Naive B cell (primary cell): ENCODE results near the gene HSPG2. TPM values are rescaled to one million over a fixed set of nuclear protein-coding genes. Genes with fewer than 3 reads are reported as not detected.

Experiments
- ATAC-seq, 2 donors: fragments of 150-1000 bp; cut with Tn5 transposase; 2 replicates each; pipeline ENCODE4 v1.10.0; 2021; ENCODE audit warnings: low read depth in 2 of 2, mild to moderate bottlenecking in 2 of 2, moderate library complexity in 2 of 2
- DNase-seq: peaks from one replicate; pipeline ENCODE4 v3.0.0; 2022
- H3K27ac Mint-ChIP-seq, 6 donors: one replicate each; pipeline ENCODE4 v1.8.0; 2020 to 2022; ENCODE audit warnings: mild to moderate bottlenecking in 6 of 6, mixed read lengths in 6 of 6, moderate library complexity in 5 of 6, inconsistent platforms in 2 of 6
- H3K27me3 Mint-ChIP-seq, 3 donors: one replicate each; pipeline ENCODE4 v1.8.0; 2021 to 2022; ENCODE audit warnings: mixed read lengths in 3 of 3, mild to moderate bottlenecking in 1 of 3
- H3K36me3 Mint-ChIP-seq, 2 donors: one replicate each; pipeline ENCODE4 v1.8.0; 2020 to 2022; ENCODE audit warnings: mixed read lengths in 2 of 2, inconsistent platforms in 1 of 2, mild to moderate bottlenecking in 1 of 2
- H3K4me1 Mint-ChIP-seq, 3 donors: one replicate each; pipeline ENCODE4 v1.8.0; 2020 to 2022; ENCODE audit warnings: mixed read lengths in 3 of 3, inconsistent platforms in 1 of 3, mild to moderate bottlenecking in 1 of 3, moderate library complexity in 1 of 3
- H3K4me3 Mint-ChIP-seq, 8 donors: one replicate each; pipeline ENCODE4 v1.8.0; 2020 to 2022; ENCODE audit warnings: mild to moderate bottlenecking in 8 of 8, mixed read lengths in 8 of 8, moderate library complexity in 8 of 8, inconsistent platforms in 2 of 8
- H3K9me3 Mint-ChIP-seq, 7 donors: one replicate each; pipeline ENCODE4 v1.8.0; 2020 to 2022; ENCODE audit warnings: mixed read lengths in 7 of 7, mild to moderate bottlenecking in 5 of 7, inconsistent platforms in 2 of 7, moderate library complexity in 1 of 7
- polyA plus RNA-seq, 6 donors: library from polyadenylated mRNA; unstranded; fragments of 300-500 nt; fragmentation: Illumina TruSeq; gene quantifications; one replicate each; pipeline ENCODE4 v1.2.3, GENCODE V29; 2021; ENCODE audit warnings: low read depth in 6 of 6

The HSPG2 gene
- polyA plus RNA-seq, 6 donors from 2014 or later, result 0.07 TPM; not detected in 5

- Mint-ChIP-seq H3K4me1 (no peaks in the 10 kb centered on the region), H3K27ac (peak overlapping the region in 1 of 6 donors; percentile 37), H3K9me3 (no peaks in the 10 kb centered on the region), H3K4me3 (no peak overlapping the region), H3K27me3 (no peaks in the 10 kb centered on the region), H3K36me3 (no peaks in the 10 kb centered on the region)
- DNase-seq (no peak), ATAC-seq (no peak)
These were observed 58.9 kb downstream of the HSPG2 start for GRCh38 chr1:21878009-21878773.

DNA sequence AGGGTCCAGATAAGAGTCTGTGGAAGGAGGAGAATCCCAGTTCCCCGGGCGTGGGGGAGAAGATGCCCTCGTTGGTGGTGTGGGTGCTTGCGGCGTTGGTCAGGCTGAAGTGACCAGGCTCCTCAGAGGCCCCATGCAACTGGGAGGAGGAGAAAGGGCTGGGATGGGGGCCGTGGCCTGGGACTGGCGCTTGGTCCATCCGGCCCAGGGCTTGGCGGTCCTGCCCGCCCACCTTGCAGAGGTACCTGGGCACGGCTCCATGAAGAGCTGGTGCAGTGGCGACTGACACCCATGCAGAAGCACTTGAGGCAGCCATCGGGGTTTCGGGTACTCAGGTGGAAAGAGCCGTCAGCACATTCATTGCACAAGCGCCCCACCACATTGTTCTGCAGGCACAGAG lies 60.8 kb downstream of the HSPG2 start:
- H3K9me3 Mint-ChIP-seq, result no peaks in the 10 kb centered on the region
- H3K36me3 Mint-ChIP-seq, result no peaks in the 10 kb centered on the region
- H3K27me3 Mint-ChIP-seq, result no peaks in the 10 kb centered on the region
- ATAC-seq, result no peak
- H3K4me3 Mint-ChIP-seq, result no peak overlapping the region
- peaks cover 0 to 5% (median 0%) of the 10 kb centered on the region in 3 donors for H3K4me1 Mint-ChIP-seq
- no peak for DNase-seq
- H3K27ac Mint-ChIP-seq, result no peak overlapping the region

DNA sequence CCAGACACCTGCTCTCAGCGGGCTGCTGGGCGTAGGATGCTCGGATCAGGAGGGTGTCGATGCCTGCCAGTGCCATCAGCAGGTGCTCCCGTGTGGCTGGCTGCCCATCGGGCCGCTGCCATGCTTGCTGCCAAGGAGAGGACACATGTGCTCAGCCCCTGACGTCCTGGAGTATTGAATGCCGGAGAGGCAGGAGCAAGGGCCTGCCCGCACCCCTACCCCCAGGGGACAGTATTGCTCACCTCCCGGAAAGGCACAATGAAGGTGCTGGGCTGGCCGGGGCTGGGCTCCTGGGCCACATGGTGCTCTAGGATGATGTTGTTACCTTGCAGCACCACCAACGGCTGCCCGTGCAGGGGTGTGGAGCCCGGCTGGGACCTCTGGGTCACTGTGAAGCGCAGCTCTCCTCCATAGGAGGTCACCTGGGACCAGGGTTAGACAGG lies 61.5 kb downstream of the HSPG2 start:
- peaks cover 0 to 5% (median 0%) of the 10 kb centered on the region in 3 donors for H3K4me1 Mint-ChIP-seq
- H3K27me3 Mint-ChIP-seq, result no peaks in the 10 kb centered on the region
- no peaks in the 10 kb centered on the region for H3K9me3 Mint-ChIP-seq
- DNase-seq (no peak), ATAC-seq (no peak)
- no peaks in the 10 kb centered on the region for H3K36me3 Mint-ChIP-seq
- no peak overlapping the region for H3K27ac Mint-ChIP-seq
- no peak overlapping the region for H3K4me3 Mint-ChIP-seq

DNA sequence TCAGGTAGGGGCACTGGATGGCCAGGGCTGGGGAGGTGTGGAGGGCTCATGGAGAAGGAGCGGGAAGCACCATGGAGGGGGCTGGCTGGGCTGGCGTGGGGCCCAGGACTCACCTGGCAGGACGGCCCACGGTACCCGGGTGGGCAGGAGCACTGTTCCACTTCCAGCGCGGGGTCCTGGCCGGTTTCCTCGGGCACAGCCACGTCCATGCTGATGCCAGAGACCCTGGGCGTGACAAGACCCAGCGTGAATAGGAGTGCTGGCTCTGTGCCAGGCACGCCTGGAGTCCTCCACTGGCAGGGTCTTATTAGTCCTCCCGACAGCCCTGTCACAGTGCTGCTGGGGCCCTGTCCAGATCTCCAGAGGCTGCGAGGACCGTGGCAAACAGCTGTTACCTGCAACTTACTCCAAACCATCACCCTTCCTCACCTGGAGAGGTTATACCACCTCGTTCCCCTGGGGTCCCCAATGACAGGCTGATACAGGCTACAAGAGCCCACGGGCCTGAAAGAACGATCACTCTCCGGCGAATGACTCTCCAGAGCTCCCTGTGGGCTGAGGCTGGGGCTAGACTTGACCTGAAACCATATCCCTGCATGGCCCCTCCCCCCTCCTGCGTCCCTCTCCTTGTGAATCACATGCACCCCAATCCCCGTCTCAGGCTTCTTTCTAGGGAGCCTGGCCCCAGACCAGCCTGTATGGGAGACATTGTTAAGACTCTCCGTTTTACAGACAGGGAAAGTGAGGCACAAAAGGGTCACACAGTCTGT lies 62.1 kb downstream of the HSPG2 start:
- H3K27me3 Mint-ChIP-seq, result no peaks in the 10 kb centered on the region
- H3K36me3 Mint-ChIP-seq, result no peaks in the 10 kb centered on the region
- H3K4me3 Mint-ChIP-seq, result no peak overlapping the region
- ATAC-seq (no peak), DNase-seq (no peak)
- H3K27ac Mint-ChIP-seq, result peak overlapping the region in 1 of 6 donors; percentile 7
- H3K9me3 Mint-ChIP-seq, result no peaks in the 10 kb centered on the region
- peaks cover 0 to 5% (median 0%) of the 10 kb centered on the region in 3 donors for H3K4me1 Mint-ChIP-seq

- H3K36me3 Mint-ChIP-seq, result no peaks in the 10 kb centered on the region
- H3K4me3 Mint-ChIP-seq, result no peak overlapping the region
- ATAC-seq (no peak), DNase-seq (no peak)
- H3K27ac Mint-ChIP-seq, result no peak overlapping the region
- H3K9me3 Mint-ChIP-seq, result no peaks in the 10 kb centered on the region
- peaks cover 0 to 5% (median 0%) of the 10 kb centered on the region in 3 donors for H3K4me1 Mint-ChIP-seq
- H3K27me3 Mint-ChIP-seq, result no peaks in the 10 kb centered on the region
These were observed 62.8 kb downstream of the HSPG2 start for GRCh38 chr1:21874328-21874727.

GRCh38 chr1:21873761-21874160 lies 63.3 kb downstream of the HSPG2 start:
- no peaks in the 10 kb centered on the region for H3K27me3 Mint-ChIP-seq
- H3K9me3 Mint-ChIP-seq, result no peaks in the 10 kb centered on the region
- H3K4me1 Mint-ChIP-seq, result peaks cover 0 to 5% (median 0%) of the 10 kb centered on the region in 3 donors
- DNase-seq (no peak), ATAC-seq (no peak)
- no peaks in the 10 kb centered on the region for H3K36me3 Mint-ChIP-seq
- H3K4me3 Mint-ChIP-seq, result no peak overlapping the region
- H3K27ac Mint-ChIP-seq, result no peak overlapping the region

- DNase-seq, result no peak
- H3K27ac Mint-ChIP-seq, result no peak overlapping the region
These were observed 63.9 kb downstream of the HSPG2 start for GRCh38 chr1:21873174-21873573.

GRCh38 chr1:21872445-21873079 lies 64.5 kb downstream of the HSPG2 start:
- DNase-seq (no peak), ATAC-seq (no peak)
- Mint-ChIP-seq H3K36me3 (no peaks in the 10 kb centered on the region), H3K27me3 (no peaks in the 10 kb centered on the region), H3K4me1 (peaks cover 0 to 8% (median 2%) of the 10 kb centered on the region in 3 donors), H3K4me3 (no peak overlapping the region), H3K27ac (no peak overlapping the region), H3K9me3 (no peaks in the 10 kb centered on the region)

More at GRCh38 chr1:21873174-21873573, 63.9 kb downstream of the HSPG2 start:
- Mint-ChIP-seq H3K4me3 (no peak overlapping the region), H3K4me1 (peaks cover 0 to 5% (median 0%) of the 10 kb centered on the region in 3 donors), H3K9me3 (no peaks in the 10 kb centered on the region), H3K27me3 (no peaks in the 10 kb centered on the region), H3K36me3 (no peaks in the 10 kb centered on the region)
- ATAC-seq, result no peak

GRCh38 chr1:21871943-21872342 lies 65.2 kb downstream of the HSPG2 start:
- ATAC-seq, result no peak
- H3K27me3 Mint-ChIP-seq, result no peaks in the 10 kb centered on the region
- no peaks in the 10 kb centered on the region for H3K9me3 Mint-ChIP-seq
- no peak for DNase-seq
- H3K27ac Mint-ChIP-seq, result no peak overlapping the region
- H3K4me1 Mint-ChIP-seq, result peaks cover 0 to 11% (median 3%) of the 10 kb centered on the region in 3 donors
- H3K4me3 Mint-ChIP-seq, result no peak overlapping the region
- H3K36me3 Mint-ChIP-seq, result no peaks in the 10 kb centered on the region

DNA sequence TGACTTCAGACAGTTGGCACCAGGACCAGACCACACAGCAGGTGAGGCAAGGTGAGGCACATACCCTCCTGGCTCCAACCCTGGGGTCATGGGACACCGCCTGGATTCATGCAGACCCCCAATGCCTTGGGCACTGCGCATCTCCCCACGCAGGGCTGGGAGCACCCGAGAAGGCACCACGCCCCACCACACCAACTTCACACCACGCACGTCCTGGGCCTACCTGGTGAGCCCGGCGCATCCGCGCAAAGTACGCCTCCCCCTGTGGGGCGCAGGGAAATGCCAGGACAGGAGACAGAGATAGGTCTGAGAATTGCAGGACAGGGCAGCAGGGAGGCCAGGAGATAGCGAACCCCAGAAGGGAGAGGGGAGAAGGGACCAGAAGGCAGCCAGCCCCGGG lies 66.5 kb downstream of the HSPG2 start:
- Mint-ChIP-seq H3K9me3 (no peaks in the 10 kb centered on the region), H3K4me1 (peaks cover 9 to 22% (median 12%) of the 10 kb centered on the region in 3 donors), H3K27me3 (no peaks in the 10 kb centered on the region), H3K4me3 (peak overlapping the region in 1 of 8 donors; percentile 42), H3K36me3 (no peaks in the 10 kb centered on the region), H3K27ac (no peak overlapping the region)
- DNase-seq (no peak), ATAC-seq (no peak)

GRCh38 chr1:21869620-21870121 lies 67.4 kb downstream of the HSPG2 start:
- no peaks in the 10 kb centered on the region for H3K36me3 Mint-ChIP-seq
- peaks cover 12 to 26% (median 18%) of the 10 kb centered on the region in 3 donors for H3K4me1 Mint-ChIP-seq
- H3K27ac Mint-ChIP-seq, result peak overlapping the region in 2 of 6 donors; percentile 4 to 13
- no peak for DNase-seq
- no peaks in the 10 kb centered on the region for H3K27me3 Mint-ChIP-seq
- ATAC-seq, result no peak
- no peak overlapping the region for H3K4me3 Mint-ChIP-seq
- H3K9me3 Mint-ChIP-seq, result no peaks in the 10 kb centered on the region

GRCh38 chr1:21868941-21869454 lies 68.1 kb downstream of the HSPG2 start:
- H3K27me3 Mint-ChIP-seq, result no peaks in the 10 kb centered on the region
- no peak for DNase-seq
- peak overlapping the region in 3 of 6 donors; percentile 25 to 89 (median 84) for H3K27ac Mint-ChIP-seq
- peaks cover 12 to 26% (median 18%) of the 10 kb centered on the region in 3 donors for H3K4me1 Mint-ChIP-seq
- no peak overlapping the region for H3K4me3 Mint-ChIP-seq
- no peaks in the 10 kb centered on the region for H3K9me3 Mint-ChIP-seq
- H3K36me3 Mint-ChIP-seq, result no peaks in the 10 kb centered on the region
- ATAC-seq, result no peak

- no peak for ATAC-seq
- no peaks in the 10 kb centered on the region for H3K9me3 Mint-ChIP-seq
- no peaks in the 10 kb centered on the region for H3K36me3 Mint-ChIP-seq
- H3K4me1 Mint-ChIP-seq, result peaks cover 12 to 26% (median 18%) of the 10 kb centered on the region in 3 donors
- no peak overlapping the region for H3K4me3 Mint-ChIP-seq
- H3K27me3 Mint-ChIP-seq, result no peaks in the 10 kb centered on the region
- H3K27ac Mint-ChIP-seq, result peak overlapping the region in 3 of 6 donors; percentile 25 to 94 (median 84)
- no peak for DNase-seq
These were observed 68.6 kb downstream of the HSPG2 start for GRCh38 chr1:21868482-21868881.
